IPS DF 6.9 (cell line): Measurements from ENCODE around the gene MYO9A.
"Not testable (repeated sequence)": the region's sequence is repeated elsewhere in the genome, so short reads cannot be mapped to it uniquely, and the experiment has no call there.

Source experiments
- DNase-seq: peaks from one replicate; pipeline ENCODE4 v3.0.0-alpha.2; 2013; ENCODE audit warnings: low read depth, low spot score
- H3K27ac ChIP-seq: one replicate; pipeline ENCODE4 v1.5.1; 2013; ENCODE audit warnings: low read length, control low read depth
- H3K27me3 ChIP-seq: 2 replicates; pipeline ENCODE4 v1.6.1; 2013; ENCODE audit warnings: mild to moderate bottlenecking, low read length; ENCODE audit not compliant: control insufficient read depth, insufficient read depth
- H3K36me3 ChIP-seq: 2 replicates; pipeline ENCODE4 v1.6.1; 2013; ENCODE audit warnings: low read length; ENCODE audit not compliant: control insufficient read depth, insufficient read depth
- H3K4me1 ChIP-seq: 2 replicates; pipeline ENCODE4 v1.6.1; 2013; ENCODE audit warnings: low read length; ENCODE audit not compliant: control insufficient read depth, insufficient read depth
- H3K4me3 ChIP-seq: 2 replicates; pipeline ENCODE4 v1.5.1; 2013; ENCODE audit warnings: mild to moderate bottlenecking, low read length
- H3K9me3 ChIP-seq: 2 replicates; pipeline ENCODE4 v1.6.1; 2013; ENCODE audit warnings: low read length, inconsistent platforms; ENCODE audit not compliant: control insufficient read depth, insufficient read depth
- WGBS: extraction: QIAGEN DNeasy Blood & Tissue Kit; methylation state at CpG from one replicate; pipeline ENCODE4 v1.1.7; 2013; ENCODE audit warnings: mixed read lengths, missing lambda C conversion rate; ENCODE audit not compliant: insufficient read length, insufficient coverage; 5-methylcytosine and 5-hydroxymethylcytosine counted together

Gene MYO9A

DNA sequence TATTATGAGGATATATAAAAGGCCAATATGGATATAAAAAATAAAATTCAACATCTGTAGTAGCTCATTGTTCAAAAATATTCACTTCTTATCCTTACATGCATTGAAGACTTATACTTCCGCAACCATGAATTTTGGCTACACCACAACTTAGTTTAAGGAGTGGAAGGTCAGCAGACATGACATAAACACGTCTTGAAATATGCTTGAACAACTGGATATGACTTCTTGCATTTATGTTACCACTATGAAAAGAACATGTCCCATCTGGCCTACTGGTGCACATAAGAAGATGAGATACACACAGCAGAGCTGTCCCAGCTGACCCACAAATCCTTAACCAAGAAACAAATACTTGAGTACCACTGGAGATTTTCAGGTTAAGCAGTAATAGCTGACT lies 52.1 kb downstream of the MYO9A start:
- H3K4me3 ChIP-seq: no peak overlapping the region
- no peaks in the 10 kb centered on the region for H3K9me3 ChIP-seq
- no peaks in the 10 kb centered on the region for H3K36me3 ChIP-seq
- no peak overlapping the region for H3K27ac ChIP-seq
- DNase-seq: no peak
- WGBS: no CpG with 5 or more reads among the region's 2 CpGs
- no peaks in the 10 kb centered on the region for H3K27me3 ChIP-seq
- 0 out of 2 replicates have a peak, but pooled peaks cover under 1% of the 10 kb centered on the region for H3K4me1 ChIP-seq

DNA sequence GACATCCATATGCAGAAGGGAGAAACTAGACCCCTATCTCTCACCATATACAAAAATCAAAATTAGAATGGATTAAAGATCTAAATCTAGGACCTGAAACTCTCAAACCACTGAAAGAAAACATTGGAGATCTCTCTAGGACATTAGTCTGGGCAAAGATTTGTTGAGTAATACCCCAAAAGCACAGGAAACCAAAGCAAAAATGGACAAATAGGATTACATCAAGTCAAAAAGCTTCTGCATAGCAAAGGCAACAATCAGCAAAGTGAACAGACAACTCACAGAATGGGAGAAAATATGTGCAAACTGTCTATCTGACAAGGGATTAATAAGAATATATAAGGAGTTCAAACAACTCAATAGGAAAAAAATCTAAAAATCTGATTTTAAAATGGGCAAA lies 54.8 kb downstream of the MYO9A start:
- no peaks in the 10 kb centered on the region for H3K9me3 ChIP-seq
- no peak overlapping the region for H3K27ac ChIP-seq
- H3K4me1 ChIP-seq: 0 out of 2 replicates have a peak, but pooled peaks cover 3% of the 10 kb centered on the region
- H3K27me3 ChIP-seq: no peaks in the 10 kb centered on the region
- no peaks in the 10 kb centered on the region for H3K36me3 ChIP-seq
- H3K4me3 ChIP-seq: no peak overlapping the region
- no peak for DNase-seq

DNA sequence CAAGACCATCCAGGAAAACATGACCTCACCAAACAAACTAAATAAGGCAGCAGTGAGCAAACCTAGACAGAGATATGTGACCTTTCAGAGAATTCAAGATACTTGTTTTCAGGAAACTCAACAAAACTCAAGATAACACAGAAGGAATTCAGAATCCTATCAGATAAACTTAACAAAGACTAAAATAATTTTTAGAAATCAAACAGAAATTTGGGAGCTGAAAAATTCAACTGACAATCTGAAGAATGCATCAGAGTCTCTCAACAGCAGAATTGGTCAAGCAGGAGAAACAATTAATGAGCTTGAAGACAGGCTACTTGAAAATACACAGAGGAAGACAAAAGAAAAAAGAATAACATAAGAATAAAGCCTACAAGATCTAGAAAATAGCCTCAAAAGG lies 55.6 kb downstream of the MYO9A start:
- Histone ChIP-seq H3K4me3 (no peak overlapping the region), H3K27ac (no peak overlapping the region)

DNA sequence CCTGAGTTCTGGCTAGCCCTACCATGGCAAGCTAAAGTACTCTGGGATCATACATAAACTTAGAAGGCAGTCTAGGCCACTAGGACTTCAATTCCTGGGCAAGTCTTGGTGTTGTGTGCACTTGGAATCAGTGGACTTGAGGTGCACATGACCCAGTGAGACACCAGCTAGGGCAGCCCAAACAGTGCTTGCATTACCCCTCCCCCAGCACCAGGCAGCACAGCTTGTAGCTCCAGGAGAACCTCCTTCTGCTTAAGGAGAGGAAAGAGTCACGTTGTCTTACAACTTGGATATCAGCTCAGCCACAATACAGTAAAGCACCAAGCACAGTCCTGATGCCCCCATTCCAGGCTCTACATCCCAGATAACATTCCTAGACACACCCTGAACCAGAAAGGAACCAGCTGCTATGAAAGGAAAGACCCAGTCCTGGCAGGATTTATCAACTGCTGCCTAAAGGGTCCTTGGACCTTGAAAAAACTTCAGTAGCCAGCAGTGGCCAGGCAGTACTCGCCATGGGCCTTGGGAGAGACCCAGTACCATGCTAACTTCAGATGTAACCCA lies 57.2 kb downstream of the MYO9A start:
- no peaks in the 10 kb centered on the region for H3K9me3 ChIP-seq
- no peaks in the 10 kb centered on the region for H3K27me3 ChIP-seq
- no peaks in the 10 kb centered on the region for H3K36me3 ChIP-seq
- H3K4me3 ChIP-seq: no peak overlapping the region
- DNase-seq: no peak
- 0 out of 2 replicates have a peak, but pooled peaks cover 3% of the 10 kb centered on the region for H3K4me1 ChIP-seq
- WGBS: no CpG with 5 or more reads among the region's 2 CpGs
- no peak overlapping the region for H3K27ac ChIP-seq

More for the DNA sequence above, 55.6 kb downstream of the MYO9A start:
- DNase-seq: no peak
- Histone ChIP-seq H3K27me3 (no peaks in the 10 kb centered on the region), H3K36me3 (no peaks in the 10 kb centered on the region), H3K4me1 (0 out of 2 replicates have a peak, but pooled peaks cover 3% of the 10 kb centered on the region), H3K9me3 (no peaks in the 10 kb centered on the region)

DNA sequence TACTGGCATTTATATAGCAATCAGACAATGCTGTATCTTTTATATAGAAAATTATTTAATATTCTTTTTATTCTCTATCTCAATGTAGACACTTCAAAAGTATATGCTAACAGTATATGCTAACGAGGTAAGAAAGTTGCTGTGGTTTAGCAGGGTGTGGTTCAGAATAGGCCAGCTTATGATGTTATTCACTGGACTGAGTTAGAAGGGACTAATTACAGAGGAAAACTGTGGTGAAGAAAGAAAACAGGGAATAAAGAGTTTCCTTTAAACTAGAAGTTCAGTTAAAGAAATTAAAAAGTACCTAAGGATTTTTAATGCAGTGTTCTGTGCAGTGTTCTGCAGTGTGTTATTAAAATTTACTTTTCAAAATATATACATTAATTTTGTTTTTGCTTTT lies 59.4 kb downstream of the MYO9A start:
- no CpG with 5 or more reads among the region's 1 CpG for WGBS
- no peak for DNase-seq
- Histone ChIP-seq H3K27me3 (no peaks in the 10 kb centered on the region), H3K36me3 (no peaks in the 10 kb centered on the region), H3K9me3 (no peaks in the 10 kb centered on the region), H3K27ac (no peak overlapping the region), H3K4me1 (0 out of 2 replicates have a peak, but pooled peaks cover 3% of the 10 kb centered on the region), H3K4me3 (no peak overlapping the region)

DNA sequence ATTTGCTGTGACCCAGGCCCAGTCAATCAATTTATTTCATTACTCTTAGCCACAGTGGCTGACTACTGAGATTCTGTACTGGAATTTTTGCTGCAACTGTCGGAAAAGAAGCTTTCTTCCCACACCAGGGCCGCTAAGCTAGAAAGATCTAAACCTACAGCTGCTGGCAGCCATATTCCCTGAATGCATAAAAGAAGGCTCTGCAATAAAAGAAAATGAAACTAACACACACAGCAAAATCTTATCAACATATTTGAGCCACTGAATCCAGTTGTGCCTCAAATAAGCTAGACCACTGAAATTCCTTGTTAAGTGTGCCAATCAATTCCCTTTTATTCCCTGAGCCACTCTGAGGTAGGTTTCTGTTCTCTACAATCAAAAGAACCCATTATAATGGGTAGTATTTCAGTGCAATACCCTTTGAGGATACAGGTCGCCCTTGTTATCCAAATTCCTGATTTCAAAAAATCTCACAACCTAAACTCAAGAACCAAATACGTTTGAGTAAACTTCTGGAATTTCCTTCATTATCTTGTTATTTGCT lies 60.3 kb downstream of the MYO9A start:
- H3K4me1 ChIP-seq: 0 out of 2 replicates have a peak, but pooled peaks cover 3% of the 10 kb centered on the region
- H3K9me3 ChIP-seq: no peaks in the 10 kb centered on the region
- H3K36me3 ChIP-seq: no peaks in the 10 kb centered on the region
- H3K4me3 ChIP-seq: no peak overlapping the region
- no peak overlapping the region for H3K27ac ChIP-seq
- no peaks in the 10 kb centered on the region for H3K27me3 ChIP-seq
- no peak for DNase-seq
- WGBS: no CpG with 5 or more reads among the region's 4 CpGs

DNA sequence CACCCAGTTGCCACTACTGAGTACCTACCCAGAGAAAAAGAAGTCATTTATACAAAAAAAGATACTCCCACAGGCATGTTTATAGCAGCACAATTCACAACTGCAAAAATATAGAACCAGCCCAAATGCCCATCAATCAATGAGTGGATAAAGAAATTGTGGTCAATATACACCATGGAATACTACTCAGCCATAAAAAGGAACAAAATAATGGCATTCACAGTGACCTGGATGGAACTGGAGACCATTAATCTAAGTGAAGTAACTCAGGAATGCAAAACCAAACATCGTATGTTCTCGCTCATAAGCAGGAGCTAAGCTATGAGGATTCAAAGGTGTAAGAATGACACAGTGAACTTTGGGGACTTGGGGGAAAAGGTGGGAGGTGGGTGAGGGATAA lies 61.7 kb downstream of the MYO9A start:
- DNase-seq, H3K27ac ChIP-seq, H3K27me3 ChIP-seq, H3K9me3 ChIP-seq, H3K4me3 ChIP-seq, H3K4me1 ChIP-seq, H3K36me3 ChIP-seq: not testable (repeated sequence)
- no CpG with 5 or more reads among the region's 2 CpGs for WGBS

DNA sequence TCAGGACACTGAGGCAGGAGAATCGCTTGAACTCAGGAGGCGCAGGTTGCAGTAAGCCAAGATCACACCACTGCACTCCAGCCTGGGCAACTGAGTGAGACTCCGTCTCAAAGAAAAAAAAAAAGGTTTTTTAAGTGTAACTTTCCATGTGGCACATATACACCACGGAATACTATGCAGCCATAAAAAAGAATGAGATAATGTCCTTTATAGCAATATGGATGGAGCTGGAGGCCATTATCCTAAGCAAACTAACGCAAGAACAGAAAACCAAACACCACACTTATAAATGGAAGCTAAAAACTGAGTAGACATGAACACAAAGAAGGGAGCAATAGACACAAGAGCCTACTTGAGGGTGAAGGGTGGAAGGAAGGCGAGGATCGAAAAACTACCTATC lies 64.7 kb downstream of the MYO9A start:
- WGBS: no CpG with 5 or more reads among the region's 7 CpGs
- H3K27me3 ChIP-seq: not testable (repeated sequence)

DNA sequence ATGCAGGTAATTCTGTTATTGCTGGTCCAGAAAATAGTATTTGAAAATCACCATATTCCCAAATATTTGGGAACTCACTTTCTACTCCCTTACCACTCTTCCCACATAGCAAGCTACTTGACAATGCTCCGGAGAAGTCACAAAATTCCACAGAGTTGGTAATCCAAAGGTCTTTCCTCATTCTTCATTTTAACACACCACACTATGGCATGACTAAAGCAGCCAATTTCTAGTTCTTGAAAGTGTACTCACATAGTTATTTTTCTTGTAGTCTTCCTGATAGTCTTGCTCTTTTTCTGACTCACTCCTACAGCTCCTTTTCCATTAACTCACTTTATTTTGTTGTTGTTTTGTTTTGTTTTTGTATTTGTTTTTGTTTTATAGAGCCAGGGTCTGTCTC lies 67.2 kb downstream of the MYO9A start:
- WGBS: no CpG with 5 or more reads among the region's 1 CpG
- no peak overlapping the region for H3K4me3 ChIP-seq
- no peaks in the 10 kb centered on the region for H3K27me3 ChIP-seq
- no peaks in the 10 kb centered on the region; the same call in 1 of the 2 replicates for H3K4me1 ChIP-seq
- no peak for DNase-seq
- no peak overlapping the region for H3K27ac ChIP-seq
- no peaks in the 10 kb centered on the region for H3K9me3 ChIP-seq
- H3K36me3 ChIP-seq: no peaks in the 10 kb centered on the region

More for the DNA sequence above, 64.7 kb downstream of the MYO9A start:
- not testable (repeated sequence) for H3K4me1 ChIP-seq, H3K36me3 ChIP-seq, H3K27ac ChIP-seq, H3K9me3 ChIP-seq, H3K4me3 ChIP-seq, DNase-seq

DNA sequence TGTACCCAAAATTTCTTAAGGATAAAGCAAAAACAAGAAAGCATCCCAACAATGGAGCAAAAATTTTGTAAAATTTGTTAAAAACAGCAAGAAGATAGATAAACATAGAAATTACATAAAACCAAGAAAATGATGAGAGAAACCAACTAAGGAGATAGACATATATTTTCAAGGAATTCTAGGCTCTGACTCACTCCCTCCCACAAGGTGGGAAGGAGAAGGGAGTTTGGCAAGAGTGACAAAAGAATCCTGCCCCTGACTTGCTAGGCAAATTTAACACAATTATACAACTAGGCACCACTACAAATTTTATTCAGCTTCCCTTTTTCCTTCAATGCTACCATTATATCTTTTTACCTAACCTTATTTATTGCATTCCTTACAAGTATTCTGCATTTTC lies 70.9 kb downstream of the MYO9A start:
- Histone ChIP-seq H3K27ac (no peak overlapping the region), H3K4me3 (no peak overlapping the region), H3K9me3 (no peaks in the 10 kb centered on the region), H3K36me3 (no peaks in the 10 kb centered on the region), H3K4me1 (no peaks in the 10 kb centered on the region; the same call in 1 of the 2 replicates), H3K27me3 (no peaks in the 10 kb centered on the region)
- no peak for DNase-seq

DNA sequence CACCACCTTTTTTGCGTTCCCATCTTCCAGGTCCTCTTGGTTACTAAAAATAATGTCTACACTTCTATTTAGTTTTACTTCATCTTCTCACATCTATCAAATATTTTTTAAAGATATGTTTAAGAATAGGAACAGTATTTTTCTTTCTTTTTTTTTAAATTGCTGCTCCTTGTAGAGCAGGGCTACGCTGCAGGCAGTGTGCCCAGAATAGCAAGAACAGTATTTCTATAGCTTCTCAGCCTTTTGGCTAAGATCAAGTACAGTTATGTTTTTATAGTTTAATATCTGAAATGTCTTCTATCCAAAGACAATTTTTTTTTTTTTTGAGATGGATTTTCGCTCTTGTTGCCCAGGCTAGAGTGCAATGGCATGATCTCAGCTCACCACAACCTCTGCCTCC lies 73.0 kb downstream of the MYO9A start:
- Histone ChIP-seq H3K27me3 (no peaks in the 10 kb centered on the region), H3K9me3 (no peaks in the 10 kb centered on the region), H3K4me1 (no peaks in the 10 kb centered on the region), H3K36me3 (no peaks in the 10 kb centered on the region), H3K4me3 (no peak overlapping the region), H3K27ac (no peak overlapping the region)
- 100% methylated on average over 1 of the region's 3 CpGs for WGBS
- no peak for DNase-seq
